Measurements from ENCODE around the gene ARMC5.
"Not testable (repeated sequence)": the region's sequence is repeated elsewhere in the genome, so short reads cannot be mapped to it uniquely, and the experiment has no call there.

ARMC5 gene

DNA sequence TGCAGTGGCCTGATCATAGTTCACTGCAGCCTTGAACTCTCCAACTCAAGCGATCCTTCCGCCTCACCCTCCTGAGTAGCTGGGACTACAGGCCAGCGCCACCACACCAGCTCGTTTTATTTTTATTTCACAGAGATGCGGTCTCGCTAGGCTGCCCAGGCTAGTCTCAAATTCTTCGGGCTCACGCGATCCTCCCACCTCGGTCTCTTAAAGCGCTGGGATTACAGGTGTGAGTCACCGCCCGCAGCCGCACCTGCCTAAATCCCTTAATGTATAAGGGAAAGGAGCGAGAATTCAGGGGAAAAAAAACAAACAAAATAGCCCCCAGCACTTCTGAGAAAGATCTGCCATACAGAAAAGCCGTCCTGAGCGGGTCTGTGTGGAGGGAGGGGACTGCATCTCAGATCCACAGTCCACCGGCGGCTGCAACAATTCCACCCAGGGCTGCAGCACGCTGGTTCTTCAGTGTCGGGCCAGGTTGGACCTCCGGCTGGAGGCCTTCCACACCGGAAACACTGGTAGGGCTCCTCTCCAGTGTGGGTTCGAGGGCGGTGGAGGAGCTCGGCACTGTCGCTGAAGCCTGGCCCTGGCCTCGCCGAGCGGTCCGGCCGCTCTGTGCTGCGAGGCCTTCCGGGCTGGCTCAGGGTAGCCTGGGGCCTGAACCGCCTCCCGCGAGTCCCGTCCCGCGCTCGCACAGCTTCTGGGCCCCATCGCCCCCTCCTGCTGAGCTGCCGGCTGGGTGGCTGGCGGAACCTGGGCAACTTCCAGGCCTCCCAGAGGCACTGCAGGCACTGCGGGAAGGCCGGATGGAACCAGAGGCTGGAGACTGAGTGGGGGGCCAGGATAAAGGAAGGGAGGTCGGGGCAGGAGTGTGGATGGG lies 23.7 kb upstream of the ARMC5 start:
- peak; percentile 47 for DNase-seq (ENCODE audit: low spot score)

DNA sequence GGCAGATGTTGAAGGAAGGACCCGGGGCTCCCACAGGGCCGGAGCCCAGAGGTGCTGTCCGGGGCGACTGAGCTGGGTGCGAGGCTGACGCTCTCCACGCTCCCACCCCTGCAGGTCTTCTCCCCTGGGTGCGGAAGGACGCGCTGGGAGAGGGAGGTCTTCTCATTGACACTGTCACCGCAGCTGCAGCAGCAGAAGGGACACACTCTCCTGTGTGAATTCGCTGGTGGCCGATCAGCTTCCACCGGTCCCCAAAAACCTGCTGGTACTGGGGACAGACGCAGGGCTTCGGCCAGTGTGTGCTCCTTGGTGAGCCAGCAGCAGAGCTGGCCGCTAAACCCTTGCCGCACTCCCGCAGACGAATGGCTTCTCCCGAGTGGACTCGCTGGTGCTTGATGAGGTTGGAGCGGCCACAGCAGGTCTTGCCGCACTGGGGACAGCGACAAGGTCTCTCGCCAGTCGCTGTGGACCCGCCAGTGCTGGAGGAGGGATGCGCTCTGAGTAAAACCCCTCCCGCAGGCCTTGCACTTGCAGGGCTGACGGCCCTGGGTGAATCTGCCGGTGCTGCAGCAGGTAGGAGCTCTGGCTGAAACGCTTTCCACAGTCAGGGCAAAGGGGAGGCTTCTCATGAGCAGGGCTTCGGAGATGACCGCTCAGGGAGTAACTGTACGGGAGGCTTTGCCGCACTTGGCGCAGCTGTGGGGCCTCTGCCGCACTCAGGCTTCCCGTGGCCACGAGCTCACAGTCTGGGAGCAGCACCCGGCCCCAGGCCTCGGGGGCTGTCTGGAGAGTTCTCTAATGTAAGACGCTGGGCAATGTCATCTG lies 22.9 kb upstream of the ARMC5 start:
- peak; percentile 58 for DNase-seq (ENCODE audit: low spot score)

DNA sequence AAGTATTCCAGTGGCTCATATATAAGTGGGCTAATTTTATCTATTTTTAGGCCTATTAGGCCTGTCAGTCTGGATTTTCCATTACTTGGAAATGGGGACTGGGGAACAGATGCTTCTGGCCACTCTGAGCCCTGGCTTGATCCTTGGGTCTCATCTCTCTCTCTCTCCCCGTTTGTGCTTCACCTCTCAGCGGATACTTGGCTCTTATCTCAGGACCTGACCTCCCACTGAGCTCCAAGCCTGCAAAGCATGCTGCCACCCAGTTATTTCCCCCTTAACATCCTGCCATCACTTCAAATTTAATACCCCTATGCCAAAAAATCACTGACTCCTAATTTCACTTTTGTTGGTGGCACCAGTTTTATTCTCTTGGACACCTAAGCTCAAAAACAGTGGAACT lies 20.9 kb upstream of the ARMC5 start:
- DNase-seq (ENCODE audit: low spot score): peak; percentile 5

DNA sequence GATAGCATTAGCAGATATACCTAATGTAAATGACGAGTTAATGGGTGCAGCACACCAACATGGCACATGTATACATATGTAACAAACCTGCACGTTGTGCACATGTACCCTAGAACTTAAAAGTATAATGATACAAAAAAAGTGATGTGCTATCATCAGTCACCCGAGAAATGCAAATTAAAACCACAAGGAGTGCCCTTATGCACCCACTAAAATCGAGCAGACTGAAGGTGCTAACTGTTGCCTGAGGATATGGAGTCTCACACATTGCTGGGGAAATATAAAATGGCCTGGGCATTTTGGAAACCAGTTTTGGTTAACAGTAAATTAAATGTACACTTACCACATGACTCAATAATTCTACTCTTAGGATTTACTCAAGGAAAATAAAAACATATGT lies 20.3 kb upstream of the ARMC5 start:
- not testable (repeated sequence) for DNase-seq (ENCODE audit: low spot score)

DNA sequence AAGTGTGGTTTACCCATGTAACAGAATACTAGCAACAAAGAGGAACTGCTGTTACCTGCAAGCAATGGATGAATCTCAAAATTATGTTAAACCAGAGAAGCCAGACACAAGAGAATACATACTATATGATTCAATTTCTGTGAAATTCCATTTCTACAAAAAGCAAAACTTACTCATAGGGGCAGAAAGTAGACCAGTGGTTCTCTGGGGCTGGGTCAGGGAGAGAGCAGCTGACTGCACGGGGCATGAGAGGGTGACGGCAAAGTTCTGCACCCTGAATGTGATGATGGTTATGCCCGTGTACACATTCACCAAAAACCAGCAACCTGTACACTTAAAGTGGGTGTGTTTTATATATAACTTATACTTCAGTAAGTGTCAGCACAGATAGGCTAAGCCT lies 19.8 kb upstream of the ARMC5 start:
- DNase-seq (ENCODE audit: low spot score): peak; percentile 3

DNA sequence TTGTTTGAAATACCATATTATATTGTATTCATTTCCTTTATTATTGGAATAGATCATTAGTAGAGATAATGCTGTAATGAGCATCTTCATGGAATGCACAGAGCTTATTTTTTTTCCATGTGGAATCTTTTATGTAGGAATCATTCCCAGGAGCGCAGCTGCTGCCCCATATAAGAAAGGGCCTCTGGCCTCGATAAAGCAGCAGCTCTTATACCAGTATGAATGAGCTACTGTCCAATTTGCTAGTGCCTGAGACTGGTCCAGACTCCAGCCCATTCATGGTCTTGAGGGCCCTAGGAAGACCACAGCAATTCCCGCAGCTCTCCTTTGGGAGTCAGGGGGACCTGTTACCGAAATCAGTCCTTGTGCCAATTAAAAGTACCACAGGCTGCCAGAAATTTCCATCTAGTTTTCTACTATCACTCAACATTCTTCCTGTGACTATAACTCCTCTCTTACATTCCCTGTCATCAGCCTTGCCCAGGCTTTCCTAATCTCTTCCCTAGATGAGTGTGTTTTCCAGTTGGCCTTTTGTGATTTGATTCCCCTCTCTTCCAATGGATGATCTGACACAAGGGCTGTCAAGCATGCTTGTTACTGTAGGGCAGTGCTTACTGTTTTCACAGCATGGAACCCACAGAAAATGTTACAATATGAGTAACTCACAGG lies 18.7 kb upstream of the ARMC5 start:
- DNase-seq (ENCODE audit: low spot score): peak; percentile 41

DNA sequence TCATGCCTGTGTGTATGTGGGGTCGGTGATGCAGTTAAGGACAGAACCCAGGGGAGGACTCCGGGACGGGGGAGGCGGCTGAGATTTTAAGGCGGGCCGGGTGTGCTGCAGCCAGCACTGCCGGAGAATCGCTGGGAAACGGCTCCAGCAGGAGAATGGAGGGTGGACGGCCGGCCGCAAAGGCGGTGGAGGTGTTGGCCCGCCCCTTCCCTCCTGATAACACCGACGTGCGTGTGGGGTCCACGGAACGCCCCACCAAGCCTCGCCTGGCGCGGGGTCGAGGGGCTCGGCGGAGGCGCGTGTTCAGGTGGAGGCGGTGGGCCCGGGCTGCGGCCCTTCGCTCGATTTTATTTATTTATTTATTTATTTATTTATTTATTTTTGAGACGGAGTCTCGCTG lies 17.3 kb upstream of the ARMC5 start:
- DNase-seq (ENCODE audit: low spot score): no peak

DNA sequence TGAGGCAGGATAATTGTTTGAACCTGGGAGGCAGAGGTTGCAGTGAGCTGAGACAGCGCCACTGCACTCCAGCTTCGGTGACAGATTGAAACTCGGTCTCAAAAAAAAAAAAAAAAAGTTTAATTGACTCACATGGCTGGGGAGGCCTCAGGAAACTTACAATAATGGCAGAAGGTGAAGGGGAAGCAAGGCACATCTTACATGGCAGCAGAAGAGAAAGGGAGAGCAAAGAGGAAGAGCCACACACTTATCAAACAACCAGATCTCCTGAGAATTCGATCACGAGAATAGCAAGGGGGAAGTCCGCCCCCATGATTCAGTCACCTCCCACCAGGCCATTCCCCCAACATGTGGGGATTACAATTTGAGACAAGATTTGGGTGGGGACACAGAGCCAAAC lies 13.4 kb upstream of the ARMC5 start:
- not testable (repeated sequence) for DNase-seq (ENCODE audit: low spot score)

DNA sequence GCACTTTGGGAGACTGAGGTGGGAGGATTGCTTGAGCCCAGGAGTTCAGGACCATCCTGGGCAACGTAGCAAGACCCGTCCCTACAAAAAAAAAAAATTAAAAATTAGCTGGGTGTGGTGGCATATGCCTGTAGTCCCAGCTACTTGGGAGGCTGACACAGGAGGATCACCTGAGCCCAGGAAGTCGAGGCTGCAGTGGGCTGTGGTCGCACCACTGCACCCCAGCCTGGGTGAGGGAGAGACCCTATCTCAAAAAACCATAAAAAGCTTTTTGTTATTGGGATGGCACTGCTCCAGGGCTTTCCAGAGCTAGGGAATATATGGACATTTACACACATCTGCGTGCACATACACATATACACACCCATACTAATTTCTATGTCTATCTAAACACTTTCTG lies 8.1 kb upstream of the ARMC5 start:
- no peak for DNase-seq (ENCODE audit: low spot score)

DNA sequence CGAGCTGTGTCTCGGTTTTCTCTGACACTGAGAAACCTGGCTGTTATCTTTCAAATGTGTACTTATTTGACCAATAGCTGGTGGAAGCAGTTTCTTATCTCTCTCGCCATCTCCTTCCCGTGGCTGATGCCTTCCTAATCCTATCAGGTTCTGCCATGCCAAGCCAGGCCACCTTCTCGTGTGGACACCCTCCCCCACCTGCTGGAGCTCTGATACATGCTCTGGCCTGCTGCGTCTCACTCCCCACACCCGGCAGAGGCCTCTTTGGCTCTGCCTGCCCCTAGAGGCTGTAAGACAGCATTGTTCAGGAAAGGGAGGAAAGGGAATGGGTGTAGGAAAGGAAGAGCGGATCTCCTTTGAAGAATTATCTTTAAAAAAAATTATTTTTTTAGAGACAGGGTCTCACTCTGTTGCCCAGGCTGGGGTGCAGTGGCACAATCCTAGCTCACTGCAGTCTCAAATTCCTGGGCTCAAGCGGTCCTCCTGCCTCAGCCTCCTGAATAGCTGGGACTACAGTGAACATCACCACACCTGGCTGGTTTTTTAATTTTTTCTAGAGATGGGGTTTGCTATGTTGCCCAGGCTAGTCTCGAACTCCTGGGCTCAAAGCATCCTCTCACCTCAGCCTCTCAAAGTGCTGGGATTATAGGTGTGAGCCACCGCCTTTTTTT lies 7.5 kb upstream of the ARMC5 start:
- DNase-seq (ENCODE audit: low spot score): no peak

DNA sequence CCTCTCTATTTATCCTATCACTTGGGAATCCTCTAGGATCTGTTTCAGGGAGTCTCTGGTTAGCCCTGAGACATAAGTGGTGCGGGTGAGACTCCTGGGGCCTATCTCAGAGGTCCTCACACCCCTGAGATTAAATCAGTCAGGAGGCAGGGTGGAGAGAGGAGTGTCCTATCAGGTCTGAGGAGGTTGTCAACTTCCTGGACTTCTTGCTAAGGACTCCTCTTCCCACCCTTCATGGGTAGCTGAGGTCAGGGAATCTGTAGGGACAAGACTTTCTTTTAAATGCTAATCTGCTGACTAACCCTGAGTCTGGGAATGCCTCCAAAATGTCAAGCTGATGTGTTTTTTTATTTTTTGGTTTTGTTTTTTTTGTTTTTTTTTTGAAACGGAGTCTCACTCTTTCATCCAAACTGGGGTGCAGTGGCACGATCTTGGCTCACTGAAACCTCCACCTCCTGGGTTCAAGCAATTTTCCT lies 6.6 kb upstream of the ARMC5 start:
- DNase-seq (ENCODE audit: low spot score): no peak

DNA sequence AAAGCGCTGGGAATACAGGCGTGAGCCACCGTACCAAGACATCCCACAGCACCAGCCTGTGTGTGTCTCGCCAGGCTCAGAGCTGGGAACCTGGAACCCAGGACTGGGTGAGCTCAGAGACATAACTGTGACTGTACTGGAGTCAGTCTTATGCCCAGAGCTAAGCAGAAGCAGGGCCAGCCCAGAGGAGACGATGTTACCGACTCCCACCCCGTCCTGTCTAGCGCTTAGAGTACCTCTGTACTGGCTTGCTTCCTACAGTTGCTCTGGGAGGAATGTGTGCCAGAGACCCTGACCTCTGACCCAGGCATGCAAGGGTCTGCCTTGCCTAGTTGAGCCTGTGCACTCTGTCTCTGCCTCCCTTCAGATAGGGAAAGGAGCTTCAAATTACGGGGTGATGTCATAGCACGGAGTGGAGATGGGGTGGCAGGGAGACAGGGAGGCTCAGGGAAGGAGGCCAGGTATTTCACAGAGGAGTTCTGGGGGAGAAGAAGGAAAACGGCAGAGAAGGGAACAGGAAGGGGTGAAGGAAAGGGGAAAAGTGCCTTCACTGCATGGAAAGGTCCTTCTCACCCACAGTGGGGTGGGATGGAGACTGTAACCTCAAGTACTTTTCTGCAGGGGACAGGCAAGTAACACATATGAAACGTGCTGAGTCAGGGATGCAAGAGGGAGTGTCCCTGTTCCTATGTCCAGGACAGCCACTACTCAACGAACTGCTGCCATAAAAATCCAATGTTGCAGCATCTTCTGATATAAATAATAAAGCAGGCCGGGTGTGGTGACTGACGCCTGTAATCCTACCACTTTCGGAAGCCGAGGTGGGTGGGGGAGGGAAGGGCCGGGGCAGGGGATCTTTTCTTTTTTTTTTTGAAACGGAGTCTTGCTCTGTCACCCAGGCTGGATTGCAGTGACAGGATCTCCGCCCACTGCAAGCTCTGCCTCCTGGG lies 5.8 kb upstream of the ARMC5 start:
- DNase-seq (ENCODE audit: low spot score): no peak

DNA sequence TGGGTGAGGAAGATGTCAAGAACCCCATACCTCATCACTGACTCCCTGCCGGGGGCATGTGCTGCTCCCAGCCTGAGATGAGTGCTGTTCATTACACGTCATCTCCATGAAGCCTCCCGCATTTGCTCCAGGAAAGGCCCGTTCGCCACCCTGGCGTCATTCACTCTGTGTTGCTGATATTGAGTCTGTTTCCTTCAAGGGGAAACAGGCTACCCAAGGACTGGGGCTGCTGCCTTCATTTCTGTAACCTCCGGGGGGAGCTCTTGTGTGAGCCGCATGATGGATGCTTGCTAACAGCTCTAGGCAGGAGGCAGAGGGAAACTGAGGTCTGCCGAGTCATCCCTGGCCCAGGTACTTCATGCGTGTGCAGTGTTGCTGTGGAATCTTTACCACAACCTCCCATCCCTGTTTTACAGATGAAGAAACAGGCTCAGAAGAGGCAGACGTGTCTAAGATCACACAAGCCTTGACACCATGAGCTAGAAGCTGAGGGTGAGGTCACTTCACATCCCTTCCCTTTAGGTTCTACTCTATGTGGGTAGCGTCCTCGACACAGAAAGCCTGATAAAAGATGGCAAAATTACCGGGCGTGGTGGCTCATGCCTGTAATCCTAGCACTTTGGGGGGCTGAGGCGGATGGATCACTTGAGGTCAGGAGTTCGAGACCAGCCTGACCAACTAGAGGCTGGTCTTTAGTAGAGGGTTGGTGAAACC lies 3.5 kb upstream of the ARMC5 start:
- DNase-seq (ENCODE audit: low spot score): no peak

DNA sequence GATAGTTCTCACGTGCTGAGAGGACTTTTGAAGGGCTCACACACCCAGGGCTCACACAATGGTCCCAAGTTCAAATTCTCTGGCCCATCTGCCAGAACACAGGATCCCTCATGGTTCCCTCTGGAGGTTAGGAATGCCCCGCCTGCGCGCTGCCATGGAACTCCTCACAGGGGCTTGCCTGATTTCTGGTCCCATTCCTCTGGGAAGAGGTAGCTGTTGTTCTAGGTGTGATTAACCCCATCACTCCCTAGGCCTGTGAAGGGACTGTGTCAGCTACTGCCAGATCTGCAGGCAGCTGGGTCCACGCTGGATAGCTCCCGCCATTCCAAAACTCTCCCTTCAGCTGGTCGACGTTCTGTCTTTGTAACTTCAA lies 2.3 kb upstream of the ARMC5 start:
- no peak for DNase-seq (ENCODE audit: low spot score)

DNA sequence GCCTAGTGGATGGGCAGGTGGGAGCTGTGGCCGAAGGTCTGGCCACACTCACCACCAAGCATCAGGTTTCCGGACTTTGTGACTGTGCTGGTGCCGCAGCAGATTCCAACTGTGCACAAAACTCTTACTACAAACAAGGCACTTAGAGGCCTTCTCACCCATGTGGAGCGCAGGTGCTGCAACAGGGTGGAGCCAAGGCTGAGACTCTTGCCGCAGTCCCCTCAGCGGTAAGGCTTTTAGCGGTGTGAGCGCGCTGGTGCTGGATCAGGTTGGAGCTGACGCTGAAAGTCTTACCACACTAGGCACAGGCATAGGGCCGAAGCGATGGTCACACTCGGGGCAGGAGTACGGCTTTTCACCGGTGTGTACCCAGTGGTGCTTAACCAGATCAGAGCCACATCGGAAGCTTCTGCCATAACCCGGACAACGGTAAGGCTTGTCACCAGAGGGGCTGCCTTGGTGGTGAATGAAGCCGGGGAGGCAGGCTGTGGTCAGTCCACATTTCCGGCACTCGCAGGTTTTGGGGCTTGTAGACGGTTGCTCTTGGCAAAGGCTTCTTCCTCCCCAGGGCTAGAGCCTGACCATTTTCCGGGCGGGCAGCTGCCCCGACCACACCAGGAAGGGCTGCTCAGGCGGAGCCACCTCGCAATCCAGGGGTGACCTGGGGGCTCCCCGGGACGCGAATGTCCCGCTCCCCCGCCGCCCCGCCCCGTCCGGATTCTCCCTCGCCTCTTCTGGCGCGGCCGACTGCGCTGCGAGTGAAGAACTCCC lies 1.0 kb upstream of the ARMC5 start:
- peak; percentile 74 for DNase-seq (ENCODE audit: low spot score)

DNA sequence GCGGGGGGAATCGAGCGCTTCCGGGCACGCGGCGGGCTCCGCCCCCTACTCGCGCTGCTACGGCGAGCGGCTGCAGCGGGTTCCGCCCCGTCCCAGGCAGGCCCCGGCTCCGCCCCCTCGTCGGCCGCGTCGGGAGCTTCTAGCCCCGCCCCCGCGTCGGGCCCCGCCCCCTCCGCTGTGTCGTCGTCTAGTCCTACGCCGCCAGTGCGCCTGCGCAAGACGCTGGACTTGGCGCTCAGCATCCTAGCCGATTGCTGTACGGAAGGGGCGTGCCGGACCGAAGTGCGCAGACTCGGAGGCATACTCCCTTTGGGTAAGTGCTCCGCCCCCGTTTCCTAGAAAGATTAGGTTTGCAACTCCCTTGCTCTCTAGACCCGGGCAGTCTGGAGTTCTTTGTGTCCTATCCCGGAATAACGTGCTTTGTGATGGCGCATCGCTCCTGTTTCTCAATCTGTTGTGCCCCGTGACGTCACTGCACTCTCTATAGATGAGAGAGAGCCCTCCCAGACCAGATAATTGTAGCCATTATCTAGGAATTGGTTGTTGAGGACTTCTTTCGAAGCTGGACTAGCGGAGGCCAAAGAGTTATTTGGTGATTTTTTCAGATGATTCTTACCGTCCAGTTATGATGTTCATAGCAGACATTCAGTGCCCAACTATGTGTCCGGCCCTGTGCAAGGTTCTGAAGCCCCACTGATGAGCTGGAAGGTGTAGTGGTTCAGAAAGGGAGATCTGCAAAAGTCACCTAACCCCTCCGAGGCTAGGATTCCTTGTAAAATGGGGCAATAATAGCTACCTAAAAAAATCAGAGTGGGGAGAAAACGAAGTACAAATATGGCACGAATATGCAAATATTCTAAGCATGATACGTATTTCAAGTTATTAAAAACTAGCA lies 633 bp downstream of the ARMC5 start:
- peak; percentile 100 for DNase-seq (ENCODE audit: low spot score)

DNA sequence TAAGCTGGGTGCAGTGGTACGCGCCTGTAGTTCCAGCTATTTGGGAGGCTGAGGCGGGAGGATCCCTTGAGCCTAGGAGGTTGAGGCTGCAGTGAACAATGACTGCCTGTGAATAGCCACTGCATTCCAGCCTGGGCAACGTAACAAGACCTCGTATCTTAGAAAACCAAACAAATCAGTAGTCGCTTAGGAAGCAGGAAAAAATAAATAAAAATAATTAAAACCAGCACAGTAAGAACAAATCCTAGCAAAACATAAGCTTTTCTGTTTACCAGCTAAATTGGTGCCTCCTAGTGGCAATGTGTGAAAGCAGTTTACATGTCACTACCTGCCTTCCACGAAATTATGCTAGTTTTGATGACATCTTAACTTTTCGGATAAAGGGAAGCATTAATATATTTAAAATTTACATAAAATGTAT lies 1.3 kb downstream of the ARMC5 start:
- DNase-seq (ENCODE audit: low spot score): no peak

DNA sequence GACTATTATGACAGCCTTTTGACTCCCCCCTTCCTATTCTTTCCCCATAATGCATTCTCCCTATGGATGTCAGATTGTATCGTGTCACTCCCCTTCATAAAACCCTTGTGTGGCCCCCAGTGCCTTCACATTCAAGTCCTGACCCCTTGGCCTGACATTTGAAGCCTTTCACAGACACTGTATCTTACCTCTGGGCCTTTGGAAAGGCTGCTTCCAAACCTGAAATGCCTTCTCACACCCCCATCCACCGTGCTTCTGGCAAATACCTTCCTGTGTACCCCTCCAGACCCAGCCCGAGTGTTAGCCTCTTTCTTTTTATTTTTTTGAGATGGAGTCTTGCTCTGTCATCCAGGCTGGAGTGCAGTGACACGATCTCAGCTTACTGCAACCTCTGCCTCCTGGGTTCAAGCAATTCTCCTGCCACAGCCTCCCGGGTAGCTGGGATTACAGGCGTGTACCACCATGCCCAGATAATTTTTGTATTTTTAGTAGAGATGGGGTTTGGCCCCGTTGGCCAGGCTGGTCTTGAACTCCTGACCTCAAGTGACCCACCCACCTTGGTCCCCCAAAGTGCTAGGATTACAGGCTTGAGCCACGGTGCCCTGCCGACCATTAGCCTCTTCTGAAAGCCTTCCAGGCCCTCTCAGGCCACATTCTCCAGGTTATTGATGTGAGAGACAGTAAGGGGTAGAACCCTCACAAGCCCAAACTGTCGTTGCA lies 2.1 kb downstream of the ARMC5 start:
- DNase-seq (ENCODE audit: low spot score): no peak

Data from left forelimb (tissue), 1 donor.